HL-60 (cell line): ENCODE results near the gene CFAP61.

ENCODE experiments used
- DNase-seq, 2 experiments: peaks; one replicate each; pipeline ENCODE4 v3.0.0-alpha.2; 2010 to 2020; ENCODE audit warnings: low read depth in 1 of 2, low spot score in 1 of 2
- H3K27ac ChIP-seq: fragments of 250-450 bp; sonication (Bioruptor Pico); replicated peaks from 2 replicates; pipeline ENCODE4 v1.5.1; 2020; ENCODE audit warnings: mild to moderate bottlenecking, moderate library complexity
- H3K27me3 ChIP-seq: fragments of 250-450 bp; sonication (Bioruptor Pico); 2 replicates; pipeline ENCODE4 v1.5.1; 2021; ENCODE audit warnings: mild to moderate bottlenecking, moderate library complexity; ENCODE audit not compliant: insufficient read depth, poor library complexity, severe bottlenecking
- H3K4me3 ChIP-seq: replicated peaks from 2 replicates; pipeline ENCODE4 v1.5.1; 2011; ENCODE audit warnings: mild to moderate bottlenecking, control low read depth, low read length; ENCODE audit not compliant: insufficient read depth
- CTCF ChIP-seq: IDR thresholded peaks from one replicate; pipeline ENCODE4 v1.5.1; 2011; ENCODE audit warnings: low read length, control low read depth, inconsistent platforms; ENCODE audit not compliant: insufficient read depth
- GABPA ChIP-seq: IDR thresholded peaks from 2 replicates; pipeline ENCODE4 v1.6.1; 2012; ENCODE audit warnings: low read depth
- POLR2AphosphoS5 ChIP-seq: IDR thresholded peaks from 2 replicates; pipeline ENCODE4 v1.6.1; 2012; ENCODE audit warnings: low read depth
- REST ChIP-seq: IDR thresholded peaks from 2 replicates; pipeline ENCODE4 v1.6.1; 2012; ENCODE audit warnings: low read depth; ENCODE audit not compliant: insufficient replicate concordance
- SPI1 ChIP-seq: IDR thresholded peaks from 2 replicates; pipeline ENCODE4 v1.6.1; 2012; ENCODE audit warnings: low read depth, mild to moderate bottlenecking, borderline replicate concordance

CFAP61 gene

GRCh38 chr20:20272686-20273085 lies 220.4 kb downstream of the CFAP61 start:
- TF ChIP-seq POLR2AphosphoS5 (no peak), SPI1 (no peak), GABPA (no peak), REST (no peak), CTCF (no peak)
- Histone ChIP-seq H3K27me3 (no peaks in the 10 kb centered on the region), H3K4me3 (no peak overlapping the region), H3K27ac (peak overlapping the region; percentile 52)
- peak in 1 of 2 experiments; percentile 47 for DNase-seq

GRCh38 chr20:20273286-20273685 lies 221.0 kb downstream of the CFAP61 start:
- TF ChIP-seq GABPA (no peak), REST (no peak), CTCF (no peak)
- no peak overlapping the region for H3K4me3 ChIP-seq
- DNase-seq, result no peak
- H3K27ac ChIP-seq, result no peak overlapping the region
- H3K27me3 ChIP-seq, result no peaks in the 10 kb centered on the region

GRCh38 chr20:20274821-20275220 lies 222.5 kb downstream of the CFAP61 start:
- Histone ChIP-seq H3K4me3 (no peak overlapping the region), H3K27ac (no peak overlapping the region), H3K27me3 (no peaks in the 10 kb centered on the region)
- no peak for DNase-seq
- no peak for TF ChIP-seq POLR2AphosphoS5
- TF ChIP-seq SPI1, result no peak
- TF ChIP-seq CTCF, result no peak
- TF ChIP-seq GABPA, result no peak
- TF ChIP-seq REST, result no peak
